Karpas-422 (cell line): ENCODE data around the gene STARD3NL. TPM values are rescaled to one million over a fixed set of nuclear protein-coding genes. Genes with fewer than 3 reads are reported as not detected.
"Not testable (repeated sequence)": the region's sequence is repeated elsewhere in the genome, so short reads cannot be mapped to it uniquely, and the experiment has no call there.

ENCODE experiments used
- DNase-seq: peaks from one replicate; pipeline ENCODE4 v3.0.0-alpha.2; 2015
- H2AFZ ChIP-seq: fragments of 200-600 bp; sonication (generic); 2 replicates; pipeline ENCODE4 v1.6.1; 2014; ENCODE audit warnings: antibody characterized with exemption, low read length, mixed read lengths
- H3K27ac ChIP-seq: fragments of 200-600 bp; sonication (generic); 2 replicates; pipeline ENCODE4 v1.5.1; 2014; ENCODE audit warnings: mild to moderate bottlenecking, low read length, moderate library complexity
- H3K27me3 ChIP-seq: fragments of 200-600 bp; sonication (generic); 2 replicates; pipeline ENCODE4 v1.6.1; 2014; ENCODE audit warnings: low read length, mixed read lengths
- H3K36me3 ChIP-seq: fragments of 200-600 bp; sonication (generic); 2 replicates; pipeline ENCODE4 v1.6.1; 2014; ENCODE audit warnings: low read length, mixed read lengths; ENCODE audit not compliant: insufficient read depth
- H3K4me1 ChIP-seq: fragments of 200-600 bp; sonication (generic); 2 replicates; pipeline ENCODE4 v1.6.1; 2014; ENCODE audit warnings: mild to moderate bottlenecking, low read length, mixed read lengths
- H3K4me2 ChIP-seq: fragments of 200-600 bp; sonication (generic); 2 replicates; pipeline ENCODE4 v1.6.1; 2014; ENCODE audit warnings: low read length, low read depth, mild to moderate bottlenecking; ENCODE audit not compliant: poor library complexity, severe bottlenecking
- H3K4me3 ChIP-seq: fragments of 200-600 bp; sonication (generic); 2 replicates; pipeline ENCODE4 v1.5.1; 2014; ENCODE audit warnings: mild to moderate bottlenecking, antibody characterized with exemption, low read length, mixed read lengths
- H3K79me2 ChIP-seq: fragments of 200-600 bp; sonication (generic); 2 replicates; pipeline ENCODE4 v1.6.1; 2014; ENCODE audit warnings: mild to moderate bottlenecking, low read length, mixed read lengths
- H3K9ac ChIP-seq: fragments of 200-600 bp; sonication (generic); 2 replicates; pipeline ENCODE4 v1.6.0; 2014; ENCODE audit warnings: low read length
- H3K9me2 ChIP-seq: fragments of 200-600 bp; sonication (generic), shearing (Covaris generic); replicated peaks from 2 replicates; pipeline ENCODE4 v1.6.0; 2014; ENCODE audit warnings: mild to moderate bottlenecking, low read length, moderate library complexity; ENCODE audit not compliant: insufficient read depth
- H3K9me3 ChIP-seq: fragments of 300-700, 200-600 bp; sonication (generic); 2 replicates; pipeline ENCODE4 v1.6.1; 2014; ENCODE audit warnings: low read length, mixed read lengths
- H4K20me1 ChIP-seq: fragments of 200-600 bp; sonication (generic); 2 replicates; pipeline ENCODE4 v1.6.1; 2014; ENCODE audit warnings: mild to moderate bottlenecking, antibody characterized with exemption, low read length, low read depth; ENCODE audit not compliant: insufficient read depth
- total RNA-seq: library from RNA; depleted of rRNA; stranded (reverse); fragments of >200 nt; shearing (Covaris generic); gene quantifications from 2 replicates; pipeline ENCODE4 v1.2.3, GENCODE V29; 2014; ENCODE audit warnings: low replicate concordance

STARD3NL gene
- total RNA-seq, 1 experiment from 2014 or later = 50.4 TPM

GRCh38 chr7:38244516-38244915 lies 66.5 kb downstream of the STARD3NL start:
- no peak overlapping the region for H3K9ac ChIP-seq
- H3K4me3 ChIP-seq = no peak overlapping the region
- DNase-seq = no peak
- H2AFZ ChIP-seq = no peak overlapping the region
- H4K20me1 ChIP-seq = no peaks in the 10 kb centered on the region
- H3K4me2 ChIP-seq = no peak overlapping the region
- no peak overlapping the region for H3K27ac ChIP-seq
- H3K27me3 ChIP-seq = no peaks in the 10 kb centered on the region
- no peaks in the 10 kb centered on the region for H3K9me3 ChIP-seq
- H3K79me2 ChIP-seq = no peaks in the 10 kb centered on the region
- no peaks in the 10 kb centered on the region for H3K4me1 ChIP-seq
- H3K9me2 ChIP-seq = no peaks in the 10 kb centered on the region
- H3K36me3 ChIP-seq = no peaks in the 10 kb centered on the region

- no peaks in the 10 kb centered on the region for H3K9me2 ChIP-seq
- no peak overlapping the region for H3K4me3 ChIP-seq
- no peak for DNase-seq
- no peaks in the 10 kb centered on the region for H4K20me1 ChIP-seq
- no peak overlapping the region for H3K9ac ChIP-seq
- H3K36me3 ChIP-seq = no peaks in the 10 kb centered on the region
- H2AFZ ChIP-seq = no peak overlapping the region
- H3K27ac ChIP-seq = no peak overlapping the region
- H3K4me1 ChIP-seq = no peaks in the 10 kb centered on the region
- no peaks in the 10 kb centered on the region for H3K9me3 ChIP-seq
- H3K79me2 ChIP-seq = no peaks in the 10 kb centered on the region
- no peaks in the 10 kb centered on the region for H3K27me3 ChIP-seq
- H3K4me2 ChIP-seq = no peak overlapping the region
Observed at GRCh38 chr7:38245409-38245977, 67.4 kb downstream of the STARD3NL start.

GRCh38 chr7:38248069-38248567 lies 70.1 kb downstream of the STARD3NL start:
- Histone ChIP-seq H3K9ac (no peak overlapping the region), H3K4me2 (no peak overlapping the region), H2AFZ (no peak overlapping the region), H3K36me3 (no peaks in the 10 kb centered on the region), H3K9me2 (no peaks in the 10 kb centered on the region), H3K27ac (no peak overlapping the region), H3K4me1 (no peaks in the 10 kb centered on the region), H3K9me3 (no peaks in the 10 kb centered on the region), H3K27me3 (no peaks in the 10 kb centered on the region), H3K79me2 (no peaks in the 10 kb centered on the region), H3K4me3 (no peak overlapping the region), H4K20me1 (no peaks in the 10 kb centered on the region)
- DNase-seq = no peak

- not testable (repeated sequence) for H3K36me3 ChIP-seq, H3K27me3 ChIP-seq, H3K4me3 ChIP-seq, H3K9me2 ChIP-seq, H3K27ac ChIP-seq, H3K4me2 ChIP-seq, H4K20me1 ChIP-seq, H3K4me1 ChIP-seq, H3K9ac ChIP-seq, H2AFZ ChIP-seq, H3K9me3 ChIP-seq, DNase-seq, H3K79me2 ChIP-seq
Observed at GRCh38 chr7:38249849-38250248, 71.8 kb downstream of the STARD3NL start.

GRCh38 chr7:38257350-38257677 lies 79.3 kb downstream of the STARD3NL start:
- no peak overlapping the region for H2AFZ ChIP-seq
- no peaks in the 10 kb centered on the region for H3K4me1 ChIP-seq
- no peak overlapping the region for H3K4me2 ChIP-seq
- no peak overlapping the region for H3K9ac ChIP-seq
- no peaks in the 10 kb centered on the region for H3K9me2 ChIP-seq
- H3K9me3 ChIP-seq = no peaks in the 10 kb centered on the region
- H3K27me3 ChIP-seq = no peaks in the 10 kb centered on the region
- H3K4me3 ChIP-seq = no peak overlapping the region
- no peak overlapping the region for H3K27ac ChIP-seq
- no peak for DNase-seq
- H3K36me3 ChIP-seq = no peaks in the 10 kb centered on the region
- no peaks in the 10 kb centered on the region for H4K20me1 ChIP-seq
- no peaks in the 10 kb centered on the region for H3K79me2 ChIP-seq

- H3K9me3 ChIP-seq, H3K27me3 ChIP-seq, H3K4me1 ChIP-seq, H4K20me1 ChIP-seq, H3K79me2 ChIP-seq, H3K27ac ChIP-seq, H3K9me2 ChIP-seq, H3K4me2 ChIP-seq, H3K4me3 ChIP-seq, H3K36me3 ChIP-seq, H3K9ac ChIP-seq, H2AFZ ChIP-seq, DNase-seq: not testable (repeated sequence)
Observed at GRCh38 chr7:38259157-38259556, 81.1 kb downstream of the STARD3NL start.

- not testable (repeated sequence) for H3K9me2 ChIP-seq, H2AFZ ChIP-seq, H3K79me2 ChIP-seq
Observed at GRCh38 chr7:38261601-38262000, 83.6 kb downstream of the STARD3NL start.

GRCh38 chr7:38262026-38262425 lies 84.0 kb downstream of the STARD3NL start:
- H4K20me1 ChIP-seq, H3K4me3 ChIP-seq, H3K27ac ChIP-seq, H3K9me3 ChIP-seq, H3K4me2 ChIP-seq, H2AFZ ChIP-seq, H3K79me2 ChIP-seq, H3K9me2 ChIP-seq, H3K4me1 ChIP-seq, DNase-seq, H3K9ac ChIP-seq, H3K27me3 ChIP-seq, H3K36me3 ChIP-seq: not testable (repeated sequence)

More at GRCh38 chr7:38261601-38262000, 83.6 kb downstream of the STARD3NL start:
- not testable (repeated sequence) for H3K4me3 ChIP-seq, H3K27ac ChIP-seq, DNase-seq, H3K36me3 ChIP-seq, H3K9me3 ChIP-seq, H3K27me3 ChIP-seq, H4K20me1 ChIP-seq, H3K4me2 ChIP-seq, H3K9ac ChIP-seq, H3K4me1 ChIP-seq

- Histone ChIP-seq H2AFZ (no peak overlapping the region), H3K4me2 (no peak overlapping the region), H3K27ac (no peak overlapping the region)
Observed at GRCh38 chr7:38262545-38262944, 84.5 kb downstream of the STARD3NL start.

More at GRCh38 chr7:38262545-38262944, 84.5 kb downstream of the STARD3NL start:
- Histone ChIP-seq H3K9me3 (no peaks in the 10 kb centered on the region), H4K20me1 (no peaks in the 10 kb centered on the region), H3K9ac (no peak overlapping the region), H3K79me2 (no peaks in the 10 kb centered on the region), H3K36me3 (no peaks in the 10 kb centered on the region), H3K4me3 (no peak overlapping the region), H3K9me2 (no peaks in the 10 kb centered on the region), H3K4me1 (no peaks in the 10 kb centered on the region), H3K27me3 (no peaks in the 10 kb centered on the region)
- DNase-seq = no peak
